ENCODE data around the gene SLC22A3. TPM values are rescaled to one million over a fixed set of nuclear protein-coding genes. Genes with fewer than 3 reads are reported as not detected.
A peak's percentile ranks its signal among the peaks of the same experiment; 100 is the strongest.

Gene SLC22A3
- total and polyA plus RNA-seq, 2 donors (not counting 1 experiment from before 2014, with no cell fraction given), result under 0.01 to 0.03 TPM

- H3K36me3 ChIP-seq (ENCODE audit: control insufficient read depth, insufficient read depth, low read length), result no peaks in the 10 kb centered on the region
- H3K4me1 ChIP-seq (ENCODE audit: control insufficient read depth, extremely low read depth, insufficient read depth, low read length), result no peaks in the 10 kb centered on the region
- no peak for TF ChIP-seq EZH2 (IDR thresholded peaks at IDR 0.05; ENCODE audit: low read length, missing control alignments)
- TF ChIP-seq, protein P1, sequence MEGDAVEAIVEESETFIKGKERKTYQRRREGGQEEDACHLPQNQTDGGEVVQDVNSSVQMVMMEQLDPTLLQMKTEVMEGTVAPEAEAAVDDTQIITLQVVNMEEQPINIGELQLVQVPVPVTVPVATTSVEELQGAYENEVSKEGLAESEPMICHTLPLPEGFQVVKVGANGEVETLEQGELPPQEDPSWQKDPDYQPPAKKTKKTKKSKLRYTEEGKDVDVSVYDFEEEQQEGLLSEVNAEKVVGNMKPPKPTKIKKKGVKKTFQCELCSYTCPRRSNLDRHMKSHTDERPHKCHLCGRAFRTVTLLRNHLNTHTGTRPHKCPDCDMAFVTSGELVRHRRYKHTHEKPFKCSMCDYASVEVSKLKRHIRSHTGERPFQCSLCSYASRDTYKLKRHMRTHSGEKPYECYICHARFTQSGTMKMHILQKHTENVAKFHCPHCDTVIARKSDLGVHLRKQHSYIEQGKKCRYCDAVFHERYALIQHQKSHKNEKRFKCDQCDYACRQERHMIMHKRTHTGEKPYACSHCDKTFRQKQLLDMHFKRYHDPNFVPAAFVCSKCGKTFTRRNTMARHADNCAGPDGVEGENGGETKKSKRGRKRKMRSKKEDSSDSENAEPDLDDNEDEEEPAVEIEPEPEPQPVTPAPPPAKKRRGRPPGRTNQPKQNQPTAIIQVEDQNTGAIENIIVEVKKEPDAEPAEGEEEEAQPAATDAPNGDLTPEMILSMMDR (conservative IDR thresholded peaks at IDR 0.05 in 1 of 2, IDR thresholded peaks at IDR 0.05 in 1 of 2; ENCODE audit: low read depth in 1 of 2, low read length in 2 of 2), result no peak
- no peak overlapping the region for H3K4me3 ChIP-seq (replicated peaks in 1 of 4; ENCODE audit: control extremely low read depth in 1 of 4, insufficient read depth in 1 of 4, low read depth in 3 of 4, low read length in 4 of 4)
- H3K9me3 ChIP-seq (ENCODE audit: control insufficient read depth, insufficient read depth, low read depth, low read length), result no peaks in the 10 kb centered on the region
- no peak overlapping the region for H2AFZ ChIP-seq (ENCODE audit: low read length)
- H3K9ac ChIP-seq (ENCODE audit: insufficient read depth, low read length), result no peak overlapping the region
- DNase-seq (ENCODE audit: low read depth in 2 of 2), result no peak
- no peaks in the 10 kb centered on the region for H3K27me3 ChIP-seq (ENCODE audit: control insufficient read depth, insufficient read depth, low read length)
- no peak overlapping the region for H3K27ac ChIP-seq (ENCODE audit: insufficient read depth, low read length)
- no peak overlapping the region for H3K4me2 ChIP-seq (ENCODE audit: extremely low read depth, insufficient read depth, low read length)
- no peaks in the 10 kb centered on the region for H4K20me1 ChIP-seq (ENCODE audit: control insufficient read depth, extremely low read depth, insufficient read depth, low read length)
- no peaks in the 10 kb centered on the region for H3K79me2 ChIP-seq (ENCODE audit: control insufficient read depth, insufficient read depth, low read length)
These were observed 48.1 kb downstream of the SLC22A3 start for GRCh38 chr6:160396292-160396691.

DNA sequence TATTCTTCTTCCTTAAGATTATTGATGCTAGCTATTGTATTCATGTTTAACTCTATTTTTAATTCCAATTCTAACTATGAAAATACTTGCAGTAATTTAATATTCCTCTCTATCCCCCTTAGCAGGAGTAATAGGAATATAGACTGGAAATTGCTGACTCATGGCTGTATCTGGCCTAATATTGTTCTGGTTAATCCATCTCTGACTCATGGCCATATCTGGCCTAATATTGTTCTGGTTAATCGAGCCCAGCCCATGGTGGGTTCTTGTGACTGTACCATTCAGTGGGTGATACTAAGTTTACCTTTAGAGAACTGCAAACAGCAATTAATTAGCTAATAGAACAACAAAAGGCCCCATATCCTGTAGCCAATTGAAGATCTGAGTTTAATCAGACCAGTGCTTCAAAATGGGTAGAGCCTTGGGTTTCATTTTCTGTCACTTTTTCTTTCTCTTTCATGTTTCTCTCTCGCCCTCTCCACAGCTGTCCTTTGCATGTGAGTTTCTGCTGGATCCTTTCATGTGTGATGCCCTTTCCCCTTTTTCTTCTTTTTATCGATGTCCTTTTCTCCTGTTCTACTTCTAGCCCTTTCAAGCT, 50.6 kb downstream of the SLC22A3 start:
- Histone ChIP-seq H3K27ac (ENCODE audit: insufficient read depth, low read length) (no peak overlapping the region), H3K4me3 (replicated peaks in 1 of 4; ENCODE audit: control extremely low read depth in 1 of 4, insufficient read depth in 1 of 4, low read depth in 3 of 4, low read length in 4 of 4) (no peak overlapping the region), H3K4me2 (ENCODE audit: extremely low read depth, insufficient read depth, low read length) (no peak overlapping the region), H3K4me1 (ENCODE audit: control insufficient read depth, extremely low read depth, insufficient read depth, low read length) (no peaks in the 10 kb centered on the region), H3K9ac (ENCODE audit: insufficient read depth, low read length) (no peak overlapping the region), H2AFZ (ENCODE audit: low read length) (no peak overlapping the region), H3K79me2 (ENCODE audit: control insufficient read depth, insufficient read depth, low read length) (no peaks in the 10 kb centered on the region), H3K27me3 (ENCODE audit: control insufficient read depth, insufficient read depth, low read length) (no peaks in the 10 kb centered on the region), H3K9me3 (ENCODE audit: control insufficient read depth, insufficient read depth, low read depth, low read length) (no peaks in the 10 kb centered on the region), H3K36me3 (ENCODE audit: control insufficient read depth, insufficient read depth, low read length) (no peaks in the 10 kb centered on the region), H4K20me1 (ENCODE audit: control insufficient read depth, extremely low read depth, insufficient read depth, low read length) (no peaks in the 10 kb centered on the region)
- TF ChIP-seq, protein P1 (conservative IDR thresholded peaks at IDR 0.05 in 1 of 2, IDR thresholded peaks at IDR 0.05 in 1 of 2; ENCODE audit: low read depth in 1 of 2, low read length in 2 of 2), result no peak
- no peak for TF ChIP-seq EZH2 (IDR thresholded peaks at IDR 0.05; ENCODE audit: low read length, missing control alignments)
- DNase-seq (ENCODE audit: low read depth in 2 of 2), result peak; percentile 31 to 42

DNA sequence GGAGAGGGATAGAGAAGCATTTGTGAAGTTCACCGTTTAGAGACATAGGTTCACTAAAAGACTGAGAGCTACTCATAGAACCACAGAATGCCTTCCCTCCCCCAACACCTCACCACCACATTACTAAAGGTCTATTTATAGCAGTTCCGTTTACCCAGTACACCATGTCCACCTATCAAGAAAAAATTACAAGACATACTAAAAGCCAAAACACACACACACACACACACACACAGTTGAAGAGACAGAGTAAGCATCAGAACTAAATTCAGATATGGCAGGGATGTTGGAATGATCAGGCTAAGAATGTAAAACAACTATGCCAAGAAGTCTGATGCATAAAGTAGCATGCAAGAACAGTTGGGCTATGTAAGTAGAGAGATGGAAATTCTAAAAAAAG, 52.3 kb downstream of the SLC22A3 start:
- peak; percentile 19 to 60 for DNase-seq (ENCODE audit: low read depth in 2 of 2)
- no peak for TF ChIP-seq EZH2 (IDR thresholded peaks at IDR 0.05; ENCODE audit: low read length, missing control alignments)
- TF ChIP-seq, protein P1 (conservative IDR thresholded peaks at IDR 0.05 in 1 of 2, IDR thresholded peaks at IDR 0.05 in 1 of 2; ENCODE audit: low read depth in 1 of 2, low read length in 2 of 2), result no peak
- Histone ChIP-seq H3K4me1 (ENCODE audit: control insufficient read depth, extremely low read depth, insufficient read depth, low read length) (no peaks in the 10 kb centered on the region), H3K79me2 (ENCODE audit: control insufficient read depth, insufficient read depth, low read length) (no peaks in the 10 kb centered on the region), H3K4me3 (replicated peaks in 1 of 4; ENCODE audit: control extremely low read depth in 1 of 4, insufficient read depth in 1 of 4, low read depth in 3 of 4, low read length in 4 of 4) (no peak overlapping the region), H3K9me3 (ENCODE audit: control insufficient read depth, insufficient read depth, low read depth, low read length) (no peaks in the 10 kb centered on the region), H3K4me2 (ENCODE audit: extremely low read depth, insufficient read depth, low read length) (no peak overlapping the region), H2AFZ (ENCODE audit: low read length) (no peak overlapping the region), H4K20me1 (ENCODE audit: control insufficient read depth, extremely low read depth, insufficient read depth, low read length) (no peaks in the 10 kb centered on the region), H3K27me3 (ENCODE audit: control insufficient read depth, insufficient read depth, low read length) (no peaks in the 10 kb centered on the region), H3K9ac (ENCODE audit: insufficient read depth, low read length) (no peak overlapping the region), H3K27ac (ENCODE audit: insufficient read depth, low read length) (no peak overlapping the region), H3K36me3 (ENCODE audit: control insufficient read depth, insufficient read depth, low read length) (no peaks in the 10 kb centered on the region)

Measured in fibroblast of lung (primary cell).